Measurements from ENCODE around the gene IGFL4. TPM values are rescaled to one million over a fixed set of nuclear protein-coding genes. Genes with fewer than 3 reads are reported as not detected.

Gene IGFL4
- total and polyA plus RNA-seq, 2 of the 8 experiments (the other 6 are each of a cell fraction or from before 2014, with no cell fraction given): 0.05 to 0.11 TPM

DNA sequence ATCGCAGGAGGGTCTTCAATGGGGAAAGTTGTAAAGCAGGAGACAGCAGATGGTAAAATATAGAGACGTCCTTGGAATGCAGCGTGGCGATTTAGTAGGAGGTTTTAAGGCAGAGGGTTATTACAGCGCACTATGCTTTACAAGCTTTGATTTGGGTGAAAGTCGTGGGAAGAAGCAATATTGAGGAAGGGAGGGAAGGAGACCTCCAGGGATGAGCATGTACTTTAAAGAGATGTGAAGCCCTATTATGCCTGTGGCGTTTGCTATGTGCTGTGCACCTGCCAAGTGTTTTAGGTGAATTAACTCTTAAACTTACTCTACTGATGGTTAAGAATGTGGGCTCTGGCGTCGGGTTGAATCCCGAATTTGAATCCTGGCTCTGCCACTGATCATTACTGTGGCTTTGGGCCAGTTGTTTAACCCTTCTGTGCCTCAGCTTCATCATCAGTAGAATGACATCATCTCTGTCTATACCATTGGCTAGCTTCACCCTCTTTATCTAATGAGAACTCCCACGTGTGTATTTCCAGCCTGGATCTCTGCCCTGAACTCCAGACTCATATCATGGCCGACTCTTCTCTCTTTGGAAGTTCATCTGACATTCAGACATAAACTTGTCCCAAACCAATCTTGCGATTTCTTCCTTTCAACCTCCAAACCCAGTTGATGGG is 45.0 kb downstream of the IGFL4 start:
- no peak for DNase-seq (ENCODE audit: low read depth in 1 of 2, low spot score in 2 of 2)
- H3K27me3 ChIP-seq (replicated peaks in 1 of 4; ENCODE audit: control insufficient read depth in 3 of 4, extremely low read depth in 1 of 4, insufficient read depth in 3 of 4, low read length in 3 of 4): no peaks in the 10 kb centered on the region
- H3K4me2 ChIP-seq (ENCODE audit: insufficient read depth in 1 of 2, low read depth in 2 of 2, low read length in 2 of 2): peak overlapping the region; percentile 95 to 97
- H2BK120ac ChIP-seq (replicated peaks; ENCODE audit: low read depth, low read length): no peak overlapping the region
- H3K9ac ChIP-seq (replicated peaks in 1 of 4; ENCODE audit: extremely low read depth in 1 of 4, low read depth in 3 of 4, low read length in 3 of 4): peak overlapping the region; percentile 56 to 82 (median 73)
- peaks cover 3 to 10% (median 4%) of the 10 kb centered on the region in 4 experiments; a peak in 6 of 7 replicates for H3K4me1 ChIP-seq (replicated peaks in 1 of 4; ENCODE audit: control insufficient read depth in 3 of 4, insufficient read depth in 4 of 4, low read length in 3 of 4)
- FAIRE-seq: no peak
- no peak overlapping the region for H2BK15ac ChIP-seq (ENCODE audit: low read length)
- WGBS, 2 experiments (ENCODE audit: extremely low coverage in 1 of 2, insufficient coverage in 1 of 2, insufficient read length in 1 of 2, insufficient replicate concordance in 2 of 2, low coverage in 1 of 2, low lambda C conversion rate in 2 of 2, missing lambda C conversion rate in 1 of 2): 29% methylated on average over 13 of the region's 13 CpGs; no CpG with 5 or more reads in 1 of the 2 experiments
- H2BK12ac ChIP-seq (ENCODE audit: low read depth, low read length): no peak overlapping the region
- no peaks in the 10 kb centered on the region for H3K9me3 ChIP-seq (ENCODE audit: insufficient read depth in 2 of 2, low read depth in 1 of 2, low read length in 1 of 2)
- H2AK5ac ChIP-seq (ENCODE audit: low read depth, low read length): no peak overlapping the region
- peak overlapping the region; percentile 83 to 100 (median 89) for H3K4me3 ChIP-seq (ENCODE audit: extremely low read depth in 1 of 4, insufficient read depth in 2 of 4, low read depth in 3 of 4, low read length in 4 of 4)
- H3K56ac ChIP-seq (replicated peaks; ENCODE audit: insufficient read length, low read depth, low read length): no peak overlapping the region
- no peak overlapping the region for H3K14ac ChIP-seq (ENCODE audit: insufficient read length)
- ChIA-PET POLR2A (ENCODE audit: partially characterized antibody) (interaction anchor here (0.6 to 1.8 kb wide), 7 partner anchors 10 to 601 kb away, joined by 3 to 9 read pairs (median 4); no protein-coding TSS in a partner anchor), CTCF (ENCODE audit: partially characterized antibody) (interaction anchor here (0.8 to 1.6 kb wide), 4 partner anchors 12 to 302 kb away, joined by 3 to 8 read pairs (median 4); no protein-coding TSS in a partner anchor)
- H4K5ac ChIP-seq (ENCODE audit: insufficient read length, low read depth, low read length): no peak overlapping the region
- no peak overlapping the region for H2BK5ac ChIP-seq (ENCODE audit: low read depth, low read length)
- peak overlapping the region; percentile 57; the same call in 1 of the 2 replicates for H3K27ac ChIP-seq (ENCODE audit: low read depth, low read length)
- 0 out of 8 replicates have a peak, but pooled peaks cover 0 to 6% (median 0%) of the 10 kb centered on the region in 4 experiments for H3K36me3 ChIP-seq (ENCODE audit: control insufficient read depth in 2 of 4, insufficient read depth in 4 of 4, low read length in 3 of 4)
- H4K20me1 ChIP-seq (replicated peaks in 1 of 2; ENCODE audit: control insufficient read depth in 1 of 2, insufficient read depth in 2 of 2, low read length in 2 of 2): no peaks in the 10 kb centered on the region
- H2AFZ ChIP-seq (ENCODE audit: low read length): no peak overlapping the region
- H3K18ac ChIP-seq (ENCODE audit: extremely low read depth, low read length): no peak overlapping the region
- TF ChIP-seq KDM4A (IDR thresholded peaks at IDR 0.05; ENCODE audit: low read depth, low read length, severe bottlenecking) (peak; percentile 11), PHF8 (conservative IDR thresholded peaks at IDR 0.05; ENCODE audit: low read depth, low read length) (no peak)
- no peak overlapping the region for H4K91ac ChIP-seq (replicated peaks; ENCODE audit: insufficient read length, low read length)
- no peak overlapping the region for H2BK20ac ChIP-seq (ENCODE audit: low read length)
- H3K23ac ChIP-seq (ENCODE audit: insufficient read length): no peak overlapping the region
- H3K79me2 ChIP-seq (ENCODE audit: control insufficient read depth in 1 of 2, insufficient read depth in 2 of 2, low read length in 2 of 2): peaks cover 0 to 9% of the 10 kb centered on the region in 2 experiments; a peak in 2 of 4 replicates
- H4K8ac ChIP-seq (ENCODE audit: extremely low read depth, insufficient read depth, low read length): no peak overlapping the region
- no peak overlapping the region for H3K4ac ChIP-seq (replicated peaks; ENCODE audit: insufficient read length, low read depth, low read length)
- H3K23me2 ChIP-seq (ENCODE audit: low read depth, low read length): peaks cover 14% of the 10 kb centered on the region
- peaks cover 7% of the 10 kb centered on the region; the same call in 1 of the 2 replicates for H3K79me1 ChIP-seq (ENCODE audit: low read depth, low read length)
